Esophagus muscularis mucosa (tissue), 4 donors: ENCODE measurements around the gene HSF4. TPM values are rescaled to one million over a fixed set of nuclear protein-coding genes. Genes with fewer than 3 reads are reported as not detected.

Experiments
- DNase-seq: peaks from one replicate; pipeline ENCODE4 v3.0.0-alpha.2; 2017; ENCODE audit errors: extremely low spot score
- H3K27ac ChIP-seq, 4 donors: fragments of 200-600 bp; sonication (generic); replicated peaks in 1 of 4; 1 replicate in 3 of 4; 2 replicates in 1 of 4; pipeline ENCODE4 v1.5.1; 2016 to 2019; ENCODE audit warnings: mild to moderate bottlenecking in 1 of 4
- H3K27me3 ChIP-seq, 4 donors: fragments of 200-600 bp; sonication (generic); one replicate each; pipeline versions ENCODE4 v1.5.1 to v1.6.0; 2016 to 2019
- H3K36me3 ChIP-seq, 4 donors: fragments of 200-600 bp; sonication (generic); one replicate each; pipeline ENCODE4 v1.5.1; 2016 to 2019
- H3K4me1 ChIP-seq, 4 donors: fragments of 200-600 bp; sonication (generic); one replicate each; pipeline ENCODE4 v1.5.1; 2016 to 2019
- H3K4me3 ChIP-seq, 4 donors: fragments of 200-600 bp; sonication (generic); 1 replicate in 2 of 4; 2 replicates in 2 of 4; pipeline ENCODE4 v1.5.1; 2016 to 2019; ENCODE audit warnings: mild to moderate bottlenecking in 4 of 4, moderate library complexity in 1 of 4
- H3K9me3 ChIP-seq, 4 donors: fragments of 200-600 bp; sonication (generic); 1 replicate in 3 of 4; 2 replicates in 1 of 4; pipeline ENCODE4 v1.5.1; 2016 to 2019
- CTCF ChIP-seq, 3 experiments: fragments of 200-600 bp in 2 of 3; fragments of 450-650 bp in 1 of 3; sonication (generic) in 2 of 3; IDR thresholded peaks; one replicate each; pipeline ENCODE4 v1.5.1; 2017 to 2019; ENCODE audit warnings: antibody characterized with exemption in 3 of 3, mild to moderate bottlenecking in 2 of 3, moderate library complexity in 1 of 3
- EP300 ChIP-seq: sonication (generic); formaldehyde crosslinking; IDR thresholded peaks from one replicate; pipeline ENCODE4 v1.6.1; 2017; ENCODE audit warnings: antibody characterized with exemption
- POLR2A ChIP-seq: fragments of 450-650 bp; IDR thresholded peaks from one replicate; pipeline ENCODE4 v1.6.1; 2017; ENCODE audit warnings: antibody characterized with exemption, moderate library complexity, mild to moderate bottlenecking, low read depth
- POLR2AphosphoS5 ChIP-seq, 2 donors: sonication (generic); formaldehyde crosslinking; IDR thresholded peaks; one replicate each; pipeline ENCODE4 v1.6.1; 2017; ENCODE audit warnings: antibody characterized with exemption in 2 of 2
- WGBS: methylation state at CpG from one replicate; pipeline ENCODE4 v1.1.5; 2018; 5-methylcytosine and 5-hydroxymethylcytosine counted together
- intact Hi-C: fragments of 100-400 bp; cut with DNase I; formaldehyde crosslinking; loops from one replicate; pipeline ENCODE4 v1.15.1; 2023
- total RNA-seq, 4 donors: library from RNA; depleted of rRNA; stranded (reverse); fragments of >200 nt; gene quantifications; one replicate each; pipeline versions ENCODE4 v1.1.0 to v1.2.1, GENCODE V29; 2016

Gene HSF4
- total RNA-seq, 4 donors from 2014 or later, result 27.3 to 61.9 (median 41.1) TPM

GRCh38 chr16:67193536-67193935 lies 29.0 kb downstream of the HSF4 start:
- intact Hi-C loops, result no loop called here
- no peaks in the 10 kb centered on the region for H3K9me3 ChIP-seq
- H3K4me1 ChIP-seq, result peaks cover 33 to 49% (median 46%) of the 10 kb centered on the region in 4 donors
- no peak for TF ChIP-seq POLR2A
- H3K4me3 ChIP-seq, result peak overlapping the region in 3 of 4 donors; percentile 80 to 94 (median 90)
- no peak overlapping the region for H3K27ac ChIP-seq
- H3K27me3 ChIP-seq, result no peaks in the 10 kb centered on the region
- peaks cover 36 to 53% (median 51%) of the 10 kb centered on the region in 4 donors for H3K36me3 ChIP-seq
- no peak for DNase-seq

- 93% methylated on average over 5 of the region's 6 CpGs for WGBS
- no peak overlapping the region for H3K4me3 ChIP-seq
- TF ChIP-seq POLR2AphosphoS5 (IDR thresholded peaks at IDR 0.05), result no peak
- no peak for TF ChIP-seq CTCF (IDR thresholded peaks at IDR 0.05)
- TF ChIP-seq EP300, result no peak
- TF ChIP-seq POLR2A, result no peak
- H3K27ac ChIP-seq, result no peak overlapping the region
- DNase-seq, result no peak
- no peaks in the 10 kb centered on the region for H3K27me3 ChIP-seq
- H3K4me1 ChIP-seq, result peaks cover 38 to 56% (median 52%) of the 10 kb centered on the region in 4 donors
- peaks cover 36 to 59% (median 55%) of the 10 kb centered on the region in 4 donors for H3K36me3 ChIP-seq
- no peaks in the 10 kb centered on the region for H3K9me3 ChIP-seq
- intact Hi-C loops, result no loop called here
Measured at GRCh38 chr16:67194260-67194659, 29.7 kb downstream of the HSF4 start.

GRCh38 chr16:67195676-67196075 lies 31.1 kb downstream of the HSF4 start:
- H3K4me1 ChIP-seq, result peaks cover 38 to 63% (median 58%) of the 10 kb centered on the region in 4 donors
- 57% methylated on average over 3 of the region's 5 CpGs for WGBS
- H3K36me3 ChIP-seq, result peaks cover 36 to 68% (median 59%) of the 10 kb centered on the region in 4 donors

GRCh38 chr16:67196881-67197280 lies 32.3 kb downstream of the HSF4 start:
- H3K27ac ChIP-seq, result no peak overlapping the region
- H3K4me1 ChIP-seq, result peaks cover 27 to 52% (median 48%) of the 10 kb centered on the region in 4 donors
- intact Hi-C loops, result no loop called here
- 100% methylated on average over 1 of the region's 1 CpG for WGBS
- peaks cover 36 to 78% (median 67%) of the 10 kb centered on the region in 4 donors for H3K36me3 ChIP-seq
- TF ChIP-seq POLR2AphosphoS5 (IDR thresholded peaks at IDR 0.05), result no peak
- no peak for TF ChIP-seq EP300
- TF ChIP-seq POLR2A, result no peak
- DNase-seq, result no peak
- no peak overlapping the region for H3K4me3 ChIP-seq
- no peaks in the 10 kb centered on the region for H3K27me3 ChIP-seq
- H3K9me3 ChIP-seq, result no peaks in the 10 kb centered on the region

More at GRCh38 chr16:67195676-67196075, 31.1 kb downstream of the HSF4 start:
- Histone ChIP-seq H3K9me3 (no peaks in the 10 kb centered on the region), H3K27ac (no peak overlapping the region), H3K4me3 (no peak overlapping the region), H3K27me3 (no peaks in the 10 kb centered on the region)
- no peak for DNase-seq
- TF ChIP-seq EP300, result no peak
- TF ChIP-seq POLR2A, result no peak
- no peak for TF ChIP-seq POLR2AphosphoS5 (IDR thresholded peaks at IDR 0.05)
- no peak for TF ChIP-seq CTCF (IDR thresholded peaks at IDR 0.05)
- intact Hi-C loops, result no loop called here

GRCh38 chr16:67197704-67198103 lies 33.2 kb downstream of the HSF4 start:
- Histone ChIP-seq H3K27ac (no peak overlapping the region), H3K27me3 (no peaks in the 10 kb centered on the region), H3K4me1 (peaks cover 24 to 48% (median 44%) of the 10 kb centered on the region in 4 donors), H3K9me3 (no peaks in the 10 kb centered on the region), H3K36me3 (peaks cover 36 to 86% (median 76%) of the 10 kb centered on the region in 4 donors), H3K4me3 (no peak overlapping the region)
- WGBS, result 80% methylated on average over 4 of the region's 6 CpGs
- TF ChIP-seq POLR2AphosphoS5 (IDR thresholded peaks at IDR 0.05), result no peak
- intact Hi-C loops, result no loop called here
- DNase-seq, result no peak

GRCh38 chr16:67198238-67198734 lies 33.7 kb downstream of the HSF4 start:
- Histone ChIP-seq H3K4me3 (no peak overlapping the region), H3K36me3 (peaks cover 41 to 91% (median 81%) of the 10 kb centered on the region in 4 donors), H3K27ac (no peak overlapping the region), H3K27me3 (no peaks in the 10 kb centered on the region), H3K9me3 (no peaks in the 10 kb centered on the region), H3K4me1 (peaks cover 18 to 42% (median 38%) of the 10 kb centered on the region in 4 donors)
- DNase-seq, result no peak
- WGBS, result 51% methylated on average over 7 of the region's 12 CpGs
- intact Hi-C loops, result no loop called here
- TF ChIP-seq POLR2AphosphoS5 (IDR thresholded peaks at IDR 0.05) (peak in 1 of 2 donors; percentile 5), POLR2A (no peak), CTCF (IDR thresholded peaks at IDR 0.05) (peak; percentile 17 to 48 (median 18))
